ENCODE data around the gene ADAMTSL2. TPM values are rescaled to one million over a fixed set of nuclear protein-coding genes. Genes with fewer than 3 reads are reported as not detected.

Gene ADAMTSL2
- total and polyA plus RNA-seq, 2 of the 13 experiments (the other 11 are each of a cell fraction or from before 2014, with no cell fraction given), result 1.9 to 3.8 TPM

GRCh38 chr9:133616643-133617405, 82.3 kb downstream of the ADAMTSL2 start (continued):
- TF ChIP-seq, protein P1, sequence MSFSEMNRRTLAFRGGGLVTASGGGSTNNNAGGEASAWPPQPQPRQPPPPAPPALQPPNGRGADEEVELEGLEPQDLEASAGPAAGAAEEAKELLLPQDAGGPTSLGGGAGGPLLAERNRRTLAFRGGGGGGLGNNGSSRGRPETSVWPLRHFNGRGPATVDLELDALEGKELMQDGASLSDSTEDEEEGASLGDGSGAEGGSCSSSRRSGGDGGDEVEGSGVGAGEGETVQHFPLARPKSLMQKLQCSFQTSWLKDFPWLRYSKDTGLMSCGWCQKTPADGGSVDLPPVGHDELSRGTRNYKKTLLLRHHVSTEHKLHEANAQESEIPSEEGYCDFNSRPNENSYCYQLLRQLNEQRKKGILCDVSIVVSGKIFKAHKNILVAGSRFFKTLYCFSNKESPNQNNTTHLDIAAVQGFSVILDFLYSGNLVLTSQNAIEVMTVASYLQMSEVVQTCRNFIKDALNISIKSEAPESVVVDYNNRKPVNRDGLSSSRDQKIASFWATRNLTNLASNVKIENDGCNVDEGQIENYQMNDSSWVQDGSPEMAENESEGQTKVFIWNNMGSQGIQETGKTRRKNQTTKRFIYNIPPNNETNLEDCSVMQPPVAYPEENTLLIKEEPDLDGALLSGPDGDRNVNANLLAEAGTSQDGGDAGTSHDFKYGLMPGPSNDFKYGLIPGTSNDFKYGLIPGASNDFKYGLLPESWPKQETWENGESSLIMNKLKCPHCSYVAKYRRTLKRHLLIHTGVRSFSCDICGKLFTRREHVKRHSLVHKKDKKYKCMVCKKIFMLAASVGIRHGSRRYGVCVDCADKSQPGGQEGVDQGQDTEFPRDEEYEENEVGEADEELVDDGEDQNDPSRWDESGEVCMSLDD (CRISPR knock-in tag; IDR thresholded peaks at IDR 0.05; ENCODE audit: borderline replicate concordance), result no peak
- no peak for TF ChIP-seq ZNF33A (CRISPR knock-in tag; IDR thresholded peaks at IDR 0.05; ENCODE audit: borderline replicate concordance)
- no peak for TF ChIP-seq ZSCAN31 (CRISPR knock-in tag; IDR thresholded peaks at IDR 0.05; ENCODE audit: low read depth)
- no peak for TF ChIP-seq HMG20B (CRISPR knock-in tag; conservative IDR thresholded peaks at IDR 0.05)
- no peak for TF ChIP-seq ZSCAN9 (CRISPR knock-in tag; IDR thresholded peaks at IDR 0.05; ENCODE audit: borderline replicate concordance)

DNA sequence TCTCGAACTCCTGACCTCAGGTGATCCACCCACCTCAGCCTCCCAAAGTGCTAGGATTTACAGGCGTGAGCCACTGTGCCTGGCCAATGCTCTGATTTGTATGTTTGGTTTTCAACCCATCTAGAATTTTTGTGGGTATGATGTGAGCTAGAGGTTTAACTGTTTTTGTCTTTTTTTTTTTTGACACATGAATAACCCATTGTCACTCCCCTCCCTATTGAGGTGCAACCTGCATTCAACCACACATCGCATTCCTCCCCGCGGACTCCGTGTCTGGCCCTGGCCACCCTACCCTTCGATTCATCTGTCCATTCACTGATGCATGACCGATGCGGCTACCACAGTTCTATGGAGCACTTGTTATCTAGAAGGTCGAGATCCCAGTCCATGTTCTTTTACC, 84.2 kb downstream of the ADAMTSL2 start:
- Histone ChIP-seq H3K4me1 (ENCODE audit: insufficient read depth, low read length) (no peaks in the 10 kb centered on the region), H3K4me3 (replicated peaks in 1 of 3; ENCODE audit: insufficient read depth in 1 of 3, low read depth in 2 of 3, low read length in 3 of 3) (no peak overlapping the region), H3K9me3 (ENCODE audit: low read length) (no peaks in the 10 kb centered on the region), H3K9ac (ENCODE audit: insufficient read depth, low read depth, low read length) (no peak overlapping the region), H2AFZ (ENCODE audit: low read length) (no peak overlapping the region), H3K4me2 (ENCODE audit: low read depth, low read length) (no peak overlapping the region), H4K20me1 (ENCODE audit: insufficient read depth, low read length) (no peaks in the 10 kb centered on the region), H3K79me2 (ENCODE audit: insufficient read depth, low read length) (no peaks in the 10 kb centered on the region), H3K36me3 (replicated peaks in 1 of 2; ENCODE audit: control insufficient read depth in 1 of 2, insufficient read depth in 2 of 2, low read length in 2 of 2) (no peaks in the 10 kb centered on the region), H3K27ac (ENCODE audit: extremely low read length, insufficient read depth, low read length) (no peak overlapping the region), H3K27me3 (ENCODE audit: control insufficient read depth in 1 of 2, insufficient read depth in 2 of 2, low read length in 2 of 2) (peaks cover 10 to 67% of the 10 kb centered on the region in 2 experiments)
- no peak for ATAC-seq
- in situ Hi-C loops (cut with HindIII; ENCODE audit: extremely low pct_ligation_motif_present, low pct_unique_long_range_greater_than_20kb) (no loop called here), intact Hi-C loops (cut with micrococcal nuclease; ENCODE audit: unreplicated experiment) (no loop called here)
- FAIRE-seq, result no peak
- POLR2A ChIA-PET, result no interaction called here
- 6% methylated on average over 10 of the region's 10 CpGs for WGBS (ENCODE audit: low lambda C conversion rate)
- no TSS peak for BruUV-seq (replicated peaks)
- DNase-seq (ENCODE audit: low spot score), result no peak
- TF ChIP-seq ZNF143 (CRISPR knock-in tag; IDR thresholded peaks at IDR 0.05) (no peak), ZNF788 (CRISPR knock-in tag; IDR thresholded peaks at IDR 0.05; ENCODE audit: borderline replicate concordance) (no peak), ZFP36L1 (CRISPR knock-in tag; IDR thresholded peaks at IDR 0.05) (no peak), SIX1 (CRISPR knock-in tag; IDR thresholded peaks at IDR 0.05; ENCODE audit: borderline replicate concordance) (no peak), ATF7-NPFF (CRISPR knock-in tag; IDR thresholded peaks at IDR 0.05; ENCODE audit: low read depth) (no peak), HNRNPL (IDR thresholded peaks at IDR 0.05; ENCODE audit: low read depth, low read length) (no peak), ZNF367 (CRISPR knock-in tag; IDR thresholded peaks at IDR 0.05; ENCODE audit: borderline replicate concordance) (no peak)
- CTCF ChIA-PET (ENCODE audit: low intra/inter-chr PET ratio, low total read pairs), result no interaction called here
